Common myeloid progenitor, CD34-positive (primary cell): ENCODE data around the gene MMP14.
A peak's percentile ranks its signal among the peaks of the same experiment; 100 is the strongest.

Experiments
- CTCF ChIA-PET: fragments of 350-600 bp; sonication (Branson Sonifier 250); formaldehyde crosslinking; loops from one replicate; lab custom pipeline; 2021; ENCODE audit warnings: antibody characterized with exemption; lab: Charles Lee
- POLR2A ChIA-PET: fragments of 350-600 bp; sonication (Branson Sonifier 250); formaldehyde crosslinking; loops from one replicate; lab custom pipeline; 2021; ENCODE audit warnings: antibody characterized with exemption; lab: Charles Lee
- DNase-seq, 3 donors: peaks; one replicate each; pipeline versions ENCODE4 v3.0.0 to v3.0.0-alpha.2; 2013
- H3K27ac ChIP-seq, 2 experiments: 1 replicate in 1 of 2; 2 replicates in 1 of 2; pipeline ENCODE4 v1.7.0; 2013; ENCODE audit warnings: inconsistent platforms in 2 of 2, low read length in 2 of 2, mild to moderate bottlenecking in 2 of 2, low read depth in 1 of 2, moderate library complexity in 1 of 2; ENCODE audit not compliant: severe bottlenecking in 2 of 2, insufficient read depth in 1 of 2, poor library complexity in 1 of 2
- H3K27me3 ChIP-seq, 5 experiments: replicated peaks in 2 of 5; 1 replicate in 3 of 5; 2 replicates in 2 of 5; pipeline versions ENCODE4 v1.6.1 to v1.7.0; 2013; ENCODE audit warnings: low read length in 4 of 5, mild to moderate bottlenecking in 2 of 5, moderate library complexity in 2 of 5, inconsistent platforms in 1 of 5; ENCODE audit not compliant: insufficient read depth in 5 of 5, control insufficient read depth in 4 of 5
- H3K36me3 ChIP-seq, 4 experiments: 1 replicate in 2 of 4; 2 replicates in 2 of 4; pipeline versions ENCODE4 v1.6.1 to v1.7.0; 2013; ENCODE audit warnings: low read length in 3 of 4, control low read depth in 1 of 4, mild to moderate bottlenecking in 1 of 4; ENCODE audit not compliant: control insufficient read depth in 4 of 4, insufficient read depth in 4 of 4
- H3K4me1 ChIP-seq, 4 experiments: 1 replicate in 3 of 4; 2 replicates in 1 of 4; pipeline versions ENCODE4 v1.6.1 to v1.7.1; 2013; ENCODE audit warnings: low read length in 3 of 4, mild to moderate bottlenecking in 3 of 4, control low read depth in 1 of 4, inconsistent platforms in 1 of 4, moderate library complexity in 1 of 4; ENCODE audit not compliant: control insufficient read depth in 4 of 4, insufficient read depth in 4 of 4; ENCODE audit errors: control extremely low read depth in 1 of 4
- H3K4me3 ChIP-seq, 7 experiments: 1 replicate in 4 of 7; 2 replicates in 3 of 7; pipeline versions ENCODE4 v1.5.1 to v1.7.0; 2013; ENCODE audit warnings: mild to moderate bottlenecking in 7 of 7, low read length in 6 of 7, moderate library complexity in 6 of 7, inconsistent platforms in 2 of 7, low read depth in 2 of 7, control low read depth in 1 of 7; ENCODE audit not compliant: insufficient read depth in 4 of 7, control insufficient read depth in 1 of 7; ENCODE audit errors: extremely low read depth in 1 of 7
- H3K9me3 ChIP-seq, 5 experiments: 1 replicate in 4 of 5; 2 replicates in 1 of 5; pipeline versions ENCODE4 v1.6.1 to v1.7.1; 2013; ENCODE audit warnings: low read length in 4 of 5, mild to moderate bottlenecking in 2 of 5, inconsistent platforms in 1 of 5, low read depth in 1 of 5, moderate library complexity in 1 of 5; ENCODE audit not compliant: control insufficient read depth in 4 of 5, insufficient read depth in 2 of 5; ENCODE audit errors: control extremely low read depth in 1 of 5
- WGBS: methylation state at CpG from one replicate; pipeline ENCODE4 v1.1.5; 2013; ENCODE audit not compliant: insufficient coverage; 5-methylcytosine and 5-hydroxymethylcytosine counted together

Gene MMP14

DNA sequence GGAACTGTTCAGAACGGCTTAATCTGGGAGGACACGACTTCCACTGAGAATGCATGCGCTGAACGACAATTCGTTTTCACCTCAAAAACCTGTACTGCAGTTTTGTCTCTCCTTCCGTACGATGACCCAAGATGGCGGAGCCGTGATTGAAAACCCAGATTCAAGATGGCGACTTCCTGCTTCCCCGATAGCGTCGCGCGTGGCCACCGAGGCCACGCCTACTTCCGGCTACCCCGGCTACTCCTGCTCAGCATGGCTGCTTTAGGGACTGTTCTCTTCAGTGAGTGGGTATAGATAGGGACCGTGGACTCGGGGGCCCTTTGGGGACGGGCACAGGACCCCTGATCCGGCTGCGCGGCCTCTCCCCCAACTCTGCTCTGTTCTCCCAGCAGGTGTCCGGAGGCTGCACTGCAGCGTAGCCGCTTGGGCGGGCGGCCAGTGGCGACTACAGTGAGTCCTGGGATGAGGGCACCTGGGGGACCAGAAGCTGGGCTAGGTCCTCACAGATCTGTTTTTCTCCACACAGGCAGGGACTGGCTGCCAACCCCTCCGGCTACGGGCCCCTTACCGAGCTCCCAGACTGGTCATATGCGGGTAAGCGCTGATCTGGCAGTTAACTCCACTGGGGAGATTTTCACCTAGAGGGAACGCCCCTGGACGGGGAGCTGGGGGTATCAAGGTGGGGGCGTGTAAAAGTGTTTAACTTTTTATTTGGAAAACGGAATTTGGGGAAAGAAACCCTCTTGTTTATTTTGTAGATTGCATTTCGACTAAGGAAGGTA is 6.5 kb upstream of the MMP14 start, which contains the start of gene MRPL52:
TSS of gene MRPL52 (plus strand) at position 227 of the 782 bp plus-strand sequence. CDS start at position 253, 26 bp downstream.
- H3K4me3 ChIP-seq: peak within 1 kb of the TSS; percentile 73 to 99 (median 92)
- DNase-seq: peak; percentile 92 to 96 (median 96)
- no peaks in the 10 kb centered on the region for H3K9me3 ChIP-seq
- POLR2A ChIA-PET: interaction anchor here (1.0 to 2.1 kb wide), 2 partner anchors 19 to 21 kb away, joined by 4 to 11 read pairs; no protein-coding TSS in a partner anchor
- H3K4me1 ChIP-seq: peaks cover 10 to 17% (median 14%) of the 10 kb centered on the region in 4 experiments
- peaks cover 6 to 17% (median 11%) of the 10 kb centered on the region in 4 experiments for H3K36me3 ChIP-seq
- no peaks in the 10 kb centered on the region for H3K27me3 ChIP-seq
- 0% methylated on average over 30 of the region's 41 CpGs for WGBS
- H3K27ac ChIP-seq: peak within 1 kb of the TSS; percentile 61 to 89
- CTCF ChIA-PET: interaction anchor here (0.8 to 24.0 kb wide), 5 partner anchors 9 to 259 kb away, joined by 3 to 707 read pairs (median 5); no protein-coding TSS in a partner anchor

DNA sequence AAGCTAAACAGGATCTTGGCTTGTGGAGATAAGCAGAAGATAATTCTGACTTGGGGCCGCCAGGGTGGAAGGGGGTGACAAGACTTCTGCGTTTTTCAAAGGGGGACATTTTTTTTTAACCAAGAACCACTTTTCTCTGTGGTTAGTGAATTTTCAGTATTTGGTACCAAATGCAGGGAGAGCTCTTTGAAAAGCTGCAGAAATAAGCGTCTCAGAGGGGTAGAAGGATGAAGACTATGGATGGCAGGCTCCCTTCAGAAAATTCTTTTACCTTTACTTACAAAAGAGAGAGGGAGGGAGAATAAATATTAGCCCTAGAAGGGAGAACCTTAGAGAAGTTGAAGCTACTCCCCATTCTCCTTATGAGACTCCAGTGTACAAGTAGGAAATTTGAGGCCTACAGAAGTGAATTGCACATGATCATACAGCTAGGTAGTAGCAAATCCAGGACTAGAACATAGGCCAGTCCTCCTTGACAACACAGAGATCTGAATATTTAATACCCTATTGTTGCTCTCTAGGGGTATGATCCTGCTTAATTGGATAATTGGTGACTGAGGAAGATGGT is 5.9 kb upstream of the MMP14 start:
- Histone ChIP-seq H3K36me3 (peaks cover 6 to 21% (median 15%) of the 10 kb centered on the region in 4 experiments), H3K27me3 (peaks cover 0 to 4% (median 0%) of the 10 kb centered on the region in 5 experiments), H3K4me1 (peaks cover 7 to 14% (median 12%) of the 10 kb centered on the region in 4 experiments), H3K27ac (peak overlapping the region; percentile 61 to 89), H3K4me3 (peak overlapping the region; percentile 73 to 99 (median 92)), H3K9me3 (no peaks in the 10 kb centered on the region)
- CTCF ChIA-PET: interaction anchor here (1.3 to 24.0 kb wide), 4 partner anchors 9 to 260 kb away, joined by 3 to 707 read pairs (median 6); no protein-coding TSS in a partner anchor
- DNase-seq: peak; percentile 56 to 76 (median 68)
- POLR2A ChIA-PET: interaction anchor here (1.0 to 2.1 kb wide), 2 partner anchors 18 to 21 kb away, joined by 4 to 11 read pairs; no protein-coding TSS in a partner anchor
- WGBS: 0% methylated on average over 2 of the region's 3 CpGs

DNA sequence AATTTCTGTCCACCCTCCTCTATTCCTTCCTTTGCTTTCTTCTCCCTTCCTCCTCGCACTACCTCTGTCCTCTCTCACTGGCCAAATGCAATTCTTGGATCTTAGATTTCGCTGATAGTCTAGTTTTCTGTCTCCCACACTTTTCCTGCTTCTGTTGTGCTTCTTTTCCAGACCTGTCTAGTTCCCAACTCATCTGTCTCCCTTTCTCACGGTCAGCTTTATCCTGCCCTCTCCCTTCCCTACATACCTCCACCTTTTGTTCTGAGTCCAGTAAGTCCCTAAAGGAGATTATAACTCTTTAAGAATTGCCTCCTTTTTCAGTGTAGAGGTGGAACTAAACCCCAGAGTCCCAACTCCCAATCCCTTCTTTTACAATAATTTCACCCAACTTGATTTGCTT is 880 bp upstream of the MMP14 start:
- Histone ChIP-seq H3K27ac (no peak overlapping the region), H3K4me3 (no peak overlapping the region), H3K4me1 (peaks cover 3 to 43% (median 35%) of the 10 kb centered on the region in 4 experiments), H3K27me3 (peaks cover 0 to 39% (median 7%) of the 10 kb centered on the region in 5 experiments), H3K9me3 (no peaks in the 10 kb centered on the region), H3K36me3 (peaks cover 6 to 21% (median 16%) of the 10 kb centered on the region in 4 experiments)
- no peak for DNase-seq
- POLR2A ChIA-PET: no interaction called here
- CTCF ChIA-PET: interaction anchor here (0.6 to 24.0 kb wide), 4 partner anchors 11 to 65 kb away, joined by 3 to 707 read pairs (median 38); no protein-coding TSS in a partner anchor
- WGBS: 93% methylated on average over 2 of the region's 3 CpGs

DNA sequence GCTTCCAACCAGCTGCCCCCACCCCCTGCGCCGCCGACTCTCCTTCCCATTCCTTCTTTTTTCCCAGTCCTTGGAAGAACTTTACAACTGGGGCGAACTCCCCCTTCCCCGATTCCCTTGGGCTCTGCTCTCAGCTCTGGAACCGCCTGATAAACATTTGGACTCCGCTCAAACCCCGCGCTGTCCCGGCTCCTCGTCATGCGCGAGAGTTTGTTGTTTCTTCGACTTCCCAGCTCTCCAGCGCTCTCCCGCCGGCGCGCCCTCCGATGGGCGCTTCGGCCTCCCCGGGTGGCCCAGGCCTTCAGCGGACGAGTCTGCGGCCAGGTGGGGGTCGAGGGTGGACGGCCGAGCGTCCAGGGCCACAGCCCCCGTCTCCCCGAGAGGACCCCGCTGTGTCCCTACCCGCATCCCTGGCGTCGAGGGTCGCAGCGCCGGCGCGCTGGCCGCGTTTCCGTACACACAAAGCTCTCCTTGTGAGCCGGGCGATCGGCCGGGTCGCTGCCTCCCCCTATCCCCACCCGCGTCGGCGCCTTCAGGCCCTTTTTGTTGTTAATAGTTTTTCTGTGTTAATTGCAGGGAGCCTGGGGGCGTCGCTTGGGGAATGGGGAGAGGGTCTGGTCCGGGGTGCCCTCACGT is 847 bp downstream of the MMP14 start:
- peak in 2 of 3 donors; percentile 38 to 57 for DNase-seq
- ChIA-PET CTCF (interaction anchor here (1.1 to 24.0 kb wide), 4 partner anchors 13 to 37 kb away, joined by 3 to 707 read pairs (median 38); no protein-coding TSS in a partner anchor), POLR2A (interaction anchor here (1.7 to 3.7 kb wide), 2 partner anchors 11 to 13 kb away, joined by 6 to 16 read pairs; no protein-coding TSS in a partner anchor)
- 4% methylated on average over 30 of the region's 57 CpGs for WGBS
- no peaks in the 10 kb centered on the region for H3K9me3 ChIP-seq
- peaks cover 6 to 21% (median 16%) of the 10 kb centered on the region in 4 experiments for H3K36me3 ChIP-seq
- peak overlapping the region; percentile 3 to 78 (median 62) for H3K4me3 ChIP-seq
- H3K27me3 ChIP-seq: peaks cover 0 to 46% (median 7%) of the 10 kb centered on the region in 5 experiments
- peaks cover 0 to 37% (median 29%) of the 10 kb centered on the region in 4 experiments for H3K4me1 ChIP-seq
- H3K27ac ChIP-seq: no peak overlapping the region

DNA sequence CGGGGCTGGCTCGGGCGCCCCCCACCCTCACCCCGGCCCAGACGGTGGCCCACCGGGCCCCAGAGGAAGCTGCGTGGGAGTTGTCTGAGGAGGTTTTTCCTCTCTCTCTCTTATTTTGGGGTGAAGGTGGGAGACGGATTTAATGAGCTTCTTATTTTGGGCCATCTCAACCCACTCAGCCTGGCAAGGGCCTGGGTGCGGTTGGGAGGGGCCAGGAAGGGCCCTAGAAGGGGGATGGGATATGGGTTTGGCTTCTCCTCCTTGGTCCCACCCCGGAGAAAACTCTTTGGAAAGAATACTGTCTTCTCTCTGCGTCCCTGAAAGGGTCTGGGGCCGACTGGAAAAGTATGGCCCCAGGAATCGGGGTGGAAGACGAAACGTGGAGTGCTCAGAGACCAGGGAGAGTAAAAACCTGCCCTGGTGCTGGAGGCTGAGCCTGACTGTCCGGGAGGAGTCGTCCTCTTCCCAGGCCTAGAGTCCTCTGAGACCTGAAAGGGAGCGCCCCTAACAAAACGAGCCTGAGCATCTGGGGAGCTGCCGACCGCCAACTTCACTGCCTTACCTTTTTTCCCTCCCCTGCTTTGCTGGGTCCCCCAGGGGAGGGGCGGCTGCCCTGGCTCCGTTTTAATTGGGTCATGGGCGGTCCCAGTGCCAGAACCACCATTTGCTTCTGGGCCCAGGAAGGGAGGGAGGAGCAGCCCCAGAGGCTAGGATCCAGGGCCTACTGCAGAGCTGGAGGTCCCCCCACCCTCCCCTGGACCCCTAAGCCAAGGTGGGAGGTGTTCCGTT is 1.6 kb downstream of the MMP14 start:
- Histone ChIP-seq H3K27me3 (peaks cover 0 to 48% (median 11%) of the 10 kb centered on the region in 5 experiments), H3K4me3 (peak overlapping the region in 2 of 7 experiments; percentile 72 to 78), H3K4me1 (peaks cover 0 to 37% (median 29%) of the 10 kb centered on the region in 4 experiments), H3K36me3 (peaks cover 6 to 21% (median 16%) of the 10 kb centered on the region in 4 experiments), H3K27ac (no peak overlapping the region), H3K9me3 (no peaks in the 10 kb centered on the region)
- 93% methylated on average over 11 of the region's 25 CpGs for WGBS
- ChIA-PET POLR2A (interaction anchor here (0.7 to 3.7 kb wide), 5 partner anchors 10 to 58 kb away, joined by 3 to 16 read pairs (median 3); no protein-coding TSS in a partner anchor), CTCF (interaction anchor here (1.1 to 24.0 kb wide), 6 partner anchors 8 to 36 kb away, joined by 3 to 707 read pairs (median 5); partner anchors contain the start of gene MRPL52)
- DNase-seq: no peak
